OCI-LY1 (cell line): ENCODE data around the gene TUBA4B.

ENCODE experiments used
- H2AFZ ChIP-seq: fragments of 200-600 bp; sonication (generic), shearing (Covaris generic); 2 replicates; pipeline ENCODE4 v1.6.0; 2014; ENCODE audit warnings: antibody characterized with exemption, mild to moderate bottlenecking, low read length
- H3F3A ChIP-seq: fragments of 200-600 bp; sonication (generic), shearing (Covaris generic); 2 replicates; pipeline ENCODE4 v1.6.0; 2014; ENCODE audit warnings: mild to moderate bottlenecking, antibody characterized with exemption, low read length, moderate library complexity; ENCODE audit not compliant: insufficient read depth
- H3K27ac ChIP-seq: fragments of 200-600 bp; sonication (generic); 2 replicates; pipeline ENCODE4 v1.5.1; 2014; ENCODE audit warnings: low read length, mixed run types, mild to moderate bottlenecking, low read depth; ENCODE audit not compliant: poor library complexity, severe bottlenecking
- H3K27me3 ChIP-seq: fragments of 200-600 bp; sonication (generic); 2 replicates; pipeline ENCODE4 v1.6.0; 2014; ENCODE audit warnings: antibody characterized with exemption, mild to moderate bottlenecking, low read length, moderate library complexity; ENCODE audit not compliant: insufficient read depth
- H3K36me3 ChIP-seq: fragments of 200-600 bp; sonication (generic); 2 replicates; pipeline ENCODE4 v1.6.1; 2014; ENCODE audit warnings: mild to moderate bottlenecking, antibody characterized with exemption, low read length, moderate library complexity, mixed read lengths; ENCODE audit not compliant: insufficient read depth
- H3K4me1 ChIP-seq: fragments of 200-600 bp; sonication (generic); 2 replicates; pipeline ENCODE4 v1.5.1; 2014; ENCODE audit warnings: mild to moderate bottlenecking, low read length, moderate library complexity; ENCODE audit not compliant: insufficient read depth, severe bottlenecking
- H3K4me2 ChIP-seq: fragments of 200-600 bp; sonication (generic), shearing (Covaris generic); 2 replicates; pipeline ENCODE4 v1.6.1; 2014; ENCODE audit warnings: low read length
- H3K4me3 ChIP-seq: fragments of 200-600 bp; sonication (generic); 2 replicates; pipeline ENCODE4 v1.5.1; 2014; ENCODE audit warnings: low read length, low read depth, mild to moderate bottlenecking, mixed read lengths; ENCODE audit not compliant: poor library complexity, severe bottlenecking
- H3K79me2 ChIP-seq: fragments of 200-600 bp; shearing (Covaris generic); 2 replicates; pipeline ENCODE4 v1.6.1; 2016; ENCODE audit warnings: mixed run types, low read length, mixed read lengths; ENCODE audit not compliant: insufficient read depth
- H3K9ac ChIP-seq: fragments of 200-600 bp; sonication (generic), shearing (Covaris generic); 2 replicates; pipeline ENCODE4 v1.6.1; 2014; ENCODE audit warnings: mild to moderate bottlenecking, low read length, mixed read lengths
- H3K9me2 ChIP-seq: fragments of 200-600 bp; sonication (generic), shearing (Covaris generic); 2 replicates; pipeline ENCODE4 v1.6.1; 2014; ENCODE audit warnings: low read depth, mild to moderate bottlenecking, low read length, mixed read lengths
- H3K9me3 ChIP-seq: fragments of 200-600 bp; shearing (Covaris generic); 2 replicates; pipeline ENCODE4 v1.6.1; 2014; ENCODE audit warnings: low read length, mixed read lengths
- H4K20me1 ChIP-seq: fragments of 200-600 bp; sonication (generic), shearing (Covaris generic); 2 replicates; pipeline ENCODE4 v1.6.0; 2016; ENCODE audit warnings: mild to moderate bottlenecking, low read length; ENCODE audit not compliant: insufficient read depth
- EZH2 ChIP-seq: fragments of 200-600 bp; sonication (generic), shearing (Covaris generic); IDR thresholded peaks from 2 replicates; pipeline ENCODE4 v1.8.0; 2017; ENCODE audit warnings: borderline replicate concordance, mixed run types, mild to moderate bottlenecking, antibody characterized with exemption, low read length, moderate library complexity, mixed read lengths
- TF ChIP-seq, protein P1 (sequence below): fragments of 200-600 bp; sonication (generic), shearing (Covaris generic); IDR thresholded peaks from 2 replicates; pipeline ENCODE4 v1.5.1; 2017; ENCODE audit warnings: mild to moderate bottlenecking, antibody characterized with exemption, low read length, moderate library complexity, mixed read lengths

The TUBA4B gene

GRCh38 chr2:219279151-219279915 lies 26.3 kb downstream of the TUBA4B start, which contains the start of gene DNAJB2:
Gene DNAJB2, plus strand, starts transcription at chr2:219279366. Its CDS starts 468 bp downstream, at chr2:219279834.
- H3K4me3 ChIP-seq = peak within 1 kb of the TSS; percentile 79
- H2AFZ ChIP-seq = no peak within 1 kb of the TSS
- no peaks in the 10 kb centered on the region for H3K27me3 ChIP-seq
- no peaks in the 10 kb centered on the region for H3K9me3 ChIP-seq
- H4K20me1 ChIP-seq = no peaks in the 10 kb centered on the region
- peaks cover 18% of the 10 kb centered on the region for H3K79me2 ChIP-seq
- no peaks in the 10 kb centered on the region for H3F3A ChIP-seq
- peaks cover 33% of the 10 kb centered on the region; the same call in 1 of the 2 replicates for H3K36me3 ChIP-seq
- H3K9me2 ChIP-seq = no peaks in the 10 kb centered on the region
- peak within 1 kb of the TSS; percentile 95 for H3K4me2 ChIP-seq
- peaks cover 61% of the 10 kb centered on the region for H3K4me1 ChIP-seq
- peak within 1 kb of the TSS; percentile 90 for H3K9ac ChIP-seq
- TF ChIP-seq, protein P1, sequence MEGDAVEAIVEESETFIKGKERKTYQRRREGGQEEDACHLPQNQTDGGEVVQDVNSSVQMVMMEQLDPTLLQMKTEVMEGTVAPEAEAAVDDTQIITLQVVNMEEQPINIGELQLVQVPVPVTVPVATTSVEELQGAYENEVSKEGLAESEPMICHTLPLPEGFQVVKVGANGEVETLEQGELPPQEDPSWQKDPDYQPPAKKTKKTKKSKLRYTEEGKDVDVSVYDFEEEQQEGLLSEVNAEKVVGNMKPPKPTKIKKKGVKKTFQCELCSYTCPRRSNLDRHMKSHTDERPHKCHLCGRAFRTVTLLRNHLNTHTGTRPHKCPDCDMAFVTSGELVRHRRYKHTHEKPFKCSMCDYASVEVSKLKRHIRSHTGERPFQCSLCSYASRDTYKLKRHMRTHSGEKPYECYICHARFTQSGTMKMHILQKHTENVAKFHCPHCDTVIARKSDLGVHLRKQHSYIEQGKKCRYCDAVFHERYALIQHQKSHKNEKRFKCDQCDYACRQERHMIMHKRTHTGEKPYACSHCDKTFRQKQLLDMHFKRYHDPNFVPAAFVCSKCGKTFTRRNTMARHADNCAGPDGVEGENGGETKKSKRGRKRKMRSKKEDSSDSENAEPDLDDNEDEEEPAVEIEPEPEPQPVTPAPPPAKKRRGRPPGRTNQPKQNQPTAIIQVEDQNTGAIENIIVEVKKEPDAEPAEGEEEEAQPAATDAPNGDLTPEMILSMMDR = no peak
- no peak for TF ChIP-seq EZH2
- H3K27ac ChIP-seq = peak within 1 kb of the TSS; percentile 99

DNA sequence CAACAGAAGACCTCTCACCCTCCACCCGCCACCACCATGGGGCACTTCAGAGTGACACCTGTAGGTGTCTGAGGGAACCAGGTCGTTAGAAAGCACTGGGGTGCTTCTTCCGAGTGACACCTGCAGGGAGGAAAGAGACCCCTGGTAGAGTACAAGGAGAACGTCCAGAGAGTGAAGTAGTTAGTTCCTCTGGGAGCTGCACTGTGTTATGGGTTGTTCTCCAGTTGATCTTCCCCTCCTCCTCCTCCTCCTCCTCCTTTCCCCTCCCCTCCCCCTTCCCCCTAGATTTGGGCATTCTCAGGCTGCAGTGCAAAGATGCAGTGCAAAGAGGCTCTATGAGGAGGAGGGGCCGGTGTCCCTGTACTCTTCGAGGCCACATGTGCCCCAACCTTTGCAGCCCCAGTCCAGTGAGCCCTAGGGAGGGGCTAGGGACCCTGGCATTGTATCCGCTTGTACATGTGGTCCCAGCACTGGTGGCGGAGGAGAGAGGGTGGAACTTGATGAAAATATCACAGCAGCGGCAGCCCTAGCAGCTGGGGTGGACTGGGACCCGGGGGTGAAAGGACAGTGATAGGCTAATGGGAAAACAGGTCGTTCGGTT lies 27.0 kb downstream of the TUBA4B start:
- Histone ChIP-seq H3K9me2 (no peaks in the 10 kb centered on the region), H3K36me3 (peaks cover 40% of the 10 kb centered on the region), H3K79me2 (peaks cover 18% of the 10 kb centered on the region), H3K27me3 (no peaks in the 10 kb centered on the region), H4K20me1 (no peaks in the 10 kb centered on the region), H3K4me3 (peak overlapping the region; percentile 79), H3K9me3 (no peaks in the 10 kb centered on the region), H3K4me2 (peak overlapping the region; percentile 95), H2AFZ (no peak overlapping the region), H3K27ac (peak overlapping the region; percentile 99), H3K4me1 (peaks cover 54% of the 10 kb centered on the region), H3K9ac (peak overlapping the region; percentile 71), H3F3A (no peaks in the 10 kb centered on the region)
- no peak for TF ChIP-seq EZH2
- TF ChIP-seq, protein P1 = peak; percentile 49; the same call in 1 of the 2 replicates

GRCh38 chr2:219280651-219281050 lies 27.6 kb downstream of the TUBA4B start:
- peaks cover 46% of the 10 kb centered on the region for H3K36me3 ChIP-seq
- TF ChIP-seq, protein P1 = no peak
- no peak for TF ChIP-seq EZH2
- peaks cover 48% of the 10 kb centered on the region for H3K4me1 ChIP-seq
- H3K4me3 ChIP-seq = peak overlapping the region; percentile 79
- no peaks in the 10 kb centered on the region for H3K9me3 ChIP-seq
- peak overlapping the region; percentile 95 for H3K4me2 ChIP-seq
- no peaks in the 10 kb centered on the region for H3K9me2 ChIP-seq
- H3F3A ChIP-seq = no peaks in the 10 kb centered on the region
- H2AFZ ChIP-seq = no peak overlapping the region
- H4K20me1 ChIP-seq = no peaks in the 10 kb centered on the region
- peak overlapping the region; percentile 71; the same call in 1 of the 2 replicates for H3K9ac ChIP-seq
- peak overlapping the region; percentile 99 for H3K27ac ChIP-seq
- H3K79me2 ChIP-seq = peaks cover 16% of the 10 kb centered on the region
- H3K27me3 ChIP-seq = no peaks in the 10 kb centered on the region
